Middle frontal gyrus (tissue), 1 donor: Measurements from ENCODE around the gene RTN4RL1.

Experiments used
- DNase-seq: peaks from one replicate; pipeline ENCODE4 v3.0.0-alpha.2; 2015; ENCODE audit warnings: low spot score; ENCODE audit errors: extremely low spot score

Gene RTN4RL1

DNA sequence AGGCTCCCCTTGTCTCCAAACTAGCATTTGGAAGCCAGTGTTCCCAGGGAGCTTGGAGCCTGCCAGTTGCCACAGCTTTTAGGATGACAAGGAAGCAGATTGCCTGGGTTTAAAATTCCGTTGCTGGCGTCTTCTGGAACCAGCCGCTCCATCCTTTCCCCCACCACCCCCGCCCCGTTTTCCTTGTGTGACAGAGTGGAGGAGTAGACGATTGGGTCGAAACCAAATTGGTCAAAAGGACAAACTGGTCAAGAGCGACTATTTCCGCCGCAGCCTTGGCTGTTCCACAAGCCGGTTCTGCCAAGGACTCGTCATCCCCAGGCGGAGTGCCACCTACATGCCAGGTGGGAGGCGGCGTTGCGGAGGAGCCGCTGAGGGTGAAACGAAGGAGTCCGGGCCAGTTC, 104.2 kb downstream of the RTN4RL1 start:
- no peak for DNase-seq

DNA sequence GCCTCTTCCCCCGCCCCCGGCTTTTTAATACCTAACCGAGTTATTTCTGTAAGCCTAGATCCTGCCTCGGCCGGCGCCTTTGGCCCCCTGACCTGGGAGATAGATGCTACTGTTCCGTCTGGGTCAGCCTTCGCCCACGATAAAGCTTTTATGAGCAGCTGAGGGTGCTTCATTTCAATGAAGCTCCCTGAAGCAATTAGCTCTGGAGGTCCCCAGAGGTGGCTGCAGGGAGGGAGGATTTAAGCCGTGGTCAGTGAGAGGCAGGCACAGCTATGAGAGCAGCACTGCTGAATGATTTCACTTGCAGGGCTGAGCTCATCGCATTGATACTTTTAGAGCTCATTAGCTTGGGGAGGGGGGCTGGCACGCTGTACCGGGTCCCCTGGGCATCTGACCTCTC, 105.9 kb downstream of the RTN4RL1 start:
- no peak for DNase-seq

DNA sequence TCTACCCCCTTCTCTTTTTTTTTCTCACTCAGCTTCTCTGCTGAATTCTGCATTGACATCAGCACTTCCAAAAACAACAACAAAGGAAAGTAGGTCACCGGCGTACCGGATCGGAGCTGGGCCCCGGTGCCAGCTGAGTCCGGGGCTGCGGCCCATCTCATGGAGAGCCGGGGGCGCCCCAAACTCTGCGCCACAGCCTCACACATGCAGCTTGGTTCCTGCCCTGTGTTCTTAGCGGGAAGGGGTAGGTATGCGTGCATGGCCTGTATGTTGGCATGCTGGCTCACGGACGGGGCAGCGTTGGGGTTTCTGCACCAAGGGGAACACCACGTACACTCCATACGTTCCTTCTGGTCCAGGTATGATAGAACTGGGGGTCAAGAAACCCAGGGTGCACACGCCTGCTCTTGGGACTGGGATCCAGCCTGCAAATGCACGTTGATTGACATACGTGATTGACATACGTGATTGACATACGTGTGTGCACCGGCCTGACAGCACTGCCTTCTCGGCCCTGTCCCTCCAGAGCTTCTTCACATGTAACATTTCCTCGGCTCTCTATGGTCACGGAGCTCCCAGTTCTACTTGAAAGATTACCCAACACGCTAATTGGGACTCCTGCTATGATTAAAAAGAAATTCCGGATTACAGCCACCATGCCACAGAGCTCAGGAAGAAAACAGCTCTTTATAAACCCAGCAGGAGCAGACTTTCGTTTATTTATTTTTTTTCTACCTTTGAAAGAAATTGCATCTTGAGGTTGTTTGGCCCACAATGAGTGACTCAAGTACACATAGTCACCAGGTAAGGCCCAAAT, 106.6 kb downstream of the RTN4RL1 start:
- no peak for DNase-seq

DNA sequence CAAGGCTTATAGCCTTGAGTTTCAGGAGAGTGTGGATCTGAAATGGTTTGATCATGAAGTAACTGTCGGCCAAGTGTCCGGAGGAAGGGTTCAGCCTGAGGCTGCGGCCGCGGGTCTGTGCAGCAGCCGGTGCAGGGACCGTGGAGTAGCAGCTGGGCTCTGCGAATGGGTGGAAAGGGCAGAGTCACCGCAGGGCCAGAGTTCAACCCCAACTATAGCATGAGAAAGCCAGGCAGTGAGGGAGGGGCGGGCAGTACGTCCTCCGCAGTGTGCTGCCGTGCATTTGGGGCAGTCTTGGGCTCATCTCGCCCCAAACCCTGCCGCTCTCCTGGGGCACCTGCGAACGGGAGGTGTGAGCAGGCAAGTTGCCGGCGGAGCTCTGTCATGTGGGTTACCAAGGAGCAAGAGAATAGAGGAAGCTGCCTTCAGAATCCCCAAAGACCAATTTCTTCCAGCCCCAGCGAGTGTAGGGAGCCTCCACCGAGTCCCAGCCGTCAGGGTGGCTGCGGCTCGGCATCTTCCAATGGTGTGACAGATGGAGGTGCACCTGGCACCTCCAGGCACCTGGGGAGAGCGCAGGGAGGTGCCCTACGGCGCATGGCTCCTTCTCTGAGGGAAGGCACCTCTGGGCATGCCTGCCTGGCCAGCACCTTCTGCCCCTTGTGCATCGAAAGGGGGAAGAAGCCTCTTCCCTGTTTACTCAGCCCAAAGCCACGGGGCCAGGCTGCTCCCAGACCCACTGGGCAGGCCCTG, 108.0 kb downstream of the RTN4RL1 start:
- DNase-seq = no peak

DNA sequence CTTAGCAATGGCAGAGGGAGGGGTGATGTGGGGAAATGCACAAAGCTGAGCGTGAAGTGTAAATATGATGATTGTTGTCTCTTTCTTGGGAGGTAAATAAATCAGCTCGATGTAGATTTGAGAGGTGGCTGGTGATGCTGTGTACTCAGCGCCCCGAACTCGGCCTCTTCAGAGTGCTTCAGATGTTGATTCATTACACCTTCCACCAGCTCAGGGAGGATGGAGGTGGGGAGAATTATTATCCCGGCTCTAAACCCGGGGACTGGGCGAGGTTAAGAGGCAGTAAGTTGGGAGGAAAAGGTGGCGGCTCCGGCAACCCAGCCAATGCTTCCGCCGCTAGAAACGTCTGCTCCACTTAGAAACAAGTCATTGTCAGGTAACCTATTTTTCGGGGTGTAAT, 108.8 kb downstream of the RTN4RL1 start:
- no peak for DNase-seq

DNA sequence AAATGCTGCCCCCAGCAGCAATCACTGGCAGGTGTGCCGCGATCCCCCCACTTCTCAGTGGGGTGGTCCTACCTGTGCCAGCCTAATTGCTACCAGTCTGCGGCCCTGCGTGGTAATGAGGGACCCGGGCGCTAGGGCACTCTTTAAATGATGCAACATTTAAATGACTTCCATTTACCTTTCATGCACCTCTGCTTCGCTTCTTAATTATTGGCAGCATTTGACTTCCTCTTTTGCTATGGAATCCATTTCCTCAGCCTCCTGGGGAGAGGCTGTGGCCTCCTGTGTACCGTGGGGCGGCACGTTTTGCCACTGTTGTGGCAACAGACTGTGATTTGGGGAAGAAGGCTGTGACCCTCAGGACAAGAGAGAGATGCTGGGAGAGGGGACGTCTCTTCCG, 109.2 kb downstream of the RTN4RL1 start:
- no peak for DNase-seq

DNA sequence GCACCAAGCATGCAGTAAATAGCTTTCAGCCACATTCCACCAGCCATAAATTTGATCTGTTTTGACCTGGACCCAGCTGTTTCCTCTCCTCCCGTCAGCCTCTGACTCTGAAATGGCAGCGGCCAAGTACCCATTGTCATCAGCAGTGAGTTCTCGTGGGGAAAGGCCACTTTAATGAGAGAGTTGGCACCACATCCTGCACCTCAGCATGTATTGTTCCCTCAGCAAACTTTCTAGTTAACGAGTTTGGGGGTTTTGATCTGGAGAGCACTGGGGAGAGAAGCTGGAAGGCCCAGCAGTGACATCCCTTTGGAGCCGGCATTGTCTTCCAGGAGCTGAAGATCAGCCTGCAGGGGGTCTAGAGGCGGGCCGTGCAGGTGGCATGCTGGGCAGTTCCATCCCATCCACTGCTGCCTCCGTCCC, 110.5 kb downstream of the RTN4RL1 start:
- no peak for DNase-seq

DNA sequence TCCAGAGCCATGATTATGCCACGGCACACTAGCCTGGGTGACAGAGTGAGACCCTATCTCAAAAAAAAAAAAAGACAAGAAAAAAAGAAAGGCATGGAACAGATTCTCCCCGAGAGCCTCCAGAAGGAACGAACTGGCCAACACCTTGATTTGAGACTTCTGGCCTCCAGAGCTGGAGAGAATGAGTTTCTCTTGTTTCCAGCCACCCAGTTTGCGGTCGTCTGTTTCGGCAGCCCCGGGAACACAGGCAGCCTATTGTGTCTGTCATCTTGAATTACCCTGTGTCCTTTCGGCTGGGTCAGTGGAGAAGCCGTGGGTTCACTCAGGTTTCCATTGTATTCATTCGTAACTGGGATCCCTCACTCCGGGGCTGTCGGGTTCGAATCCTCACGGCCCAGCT, 111.4 kb downstream of the RTN4RL1 start:
- no peak for DNase-seq

DNA sequence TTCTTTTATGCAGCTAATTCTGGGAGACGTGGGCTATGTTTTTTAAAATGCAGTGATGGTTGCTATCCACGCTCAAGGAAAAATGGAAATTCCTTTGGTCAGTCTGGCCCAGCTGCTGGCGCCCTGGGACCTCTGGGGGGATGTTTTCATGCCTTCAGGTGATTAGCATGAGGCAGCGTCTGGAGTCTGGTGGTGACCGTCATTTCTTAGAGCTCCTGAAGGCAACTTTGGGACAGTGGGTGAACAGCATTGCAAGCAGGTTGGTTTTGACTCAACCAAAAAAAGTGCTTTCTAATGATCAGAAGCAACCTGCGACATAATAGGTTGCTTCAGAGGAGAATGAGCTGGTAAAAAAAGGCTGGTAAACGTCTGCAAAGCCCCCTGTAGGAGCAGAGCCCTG, 113.0 kb downstream of the RTN4RL1 start:
- DNase-seq = no peak

DNA sequence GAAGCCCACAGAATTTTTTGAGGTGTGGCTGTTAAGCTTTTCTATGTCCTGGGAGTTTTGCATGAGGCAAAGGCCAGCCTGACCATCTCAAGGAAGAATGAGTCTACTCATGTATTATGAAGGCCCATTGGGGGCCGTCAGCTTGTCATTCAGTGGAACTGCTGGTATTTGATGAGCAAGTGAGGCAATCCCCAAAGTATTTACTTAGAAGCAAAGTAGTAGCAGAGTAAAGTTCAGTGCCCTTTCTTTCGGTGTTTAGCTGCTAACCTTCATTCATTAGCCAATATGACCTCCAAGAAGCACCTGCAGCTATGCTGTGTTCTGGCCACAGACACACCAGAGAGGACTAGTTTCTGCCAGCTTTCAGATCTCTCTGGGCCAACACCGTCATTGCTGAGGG, 115.1 kb downstream of the RTN4RL1 start:
- no peak for DNase-seq

DNA sequence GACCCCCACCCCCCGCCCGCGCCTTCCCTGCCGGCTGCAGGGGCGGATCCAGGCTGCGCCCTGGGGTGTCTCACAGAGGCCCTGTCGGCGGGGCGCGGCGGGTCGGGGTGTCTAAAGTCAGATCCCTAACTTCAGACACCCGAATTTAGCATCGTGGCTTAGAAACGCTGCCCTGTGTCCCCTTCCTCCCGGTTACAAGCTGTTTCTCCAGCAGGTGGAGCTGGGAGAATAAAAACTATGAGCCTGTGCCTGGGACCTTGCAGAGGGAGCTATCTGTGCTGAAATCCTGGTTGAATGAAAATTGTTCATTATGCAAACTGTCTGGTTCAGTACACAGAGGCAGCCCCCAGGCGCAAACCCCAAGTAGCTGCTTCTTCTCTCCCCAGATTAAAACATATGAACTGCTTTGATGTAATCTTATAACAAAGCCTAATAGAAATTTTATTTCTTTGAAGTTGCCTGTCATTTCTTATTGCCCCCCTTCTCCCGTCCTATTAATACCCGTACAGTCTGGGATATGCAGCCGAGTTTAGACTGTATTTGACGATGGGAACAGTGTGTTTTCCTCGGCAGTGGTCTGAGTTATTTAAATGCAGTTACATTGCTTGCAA, 116.3 kb downstream of the RTN4RL1 start:
- DNase-seq = no peak

DNA sequence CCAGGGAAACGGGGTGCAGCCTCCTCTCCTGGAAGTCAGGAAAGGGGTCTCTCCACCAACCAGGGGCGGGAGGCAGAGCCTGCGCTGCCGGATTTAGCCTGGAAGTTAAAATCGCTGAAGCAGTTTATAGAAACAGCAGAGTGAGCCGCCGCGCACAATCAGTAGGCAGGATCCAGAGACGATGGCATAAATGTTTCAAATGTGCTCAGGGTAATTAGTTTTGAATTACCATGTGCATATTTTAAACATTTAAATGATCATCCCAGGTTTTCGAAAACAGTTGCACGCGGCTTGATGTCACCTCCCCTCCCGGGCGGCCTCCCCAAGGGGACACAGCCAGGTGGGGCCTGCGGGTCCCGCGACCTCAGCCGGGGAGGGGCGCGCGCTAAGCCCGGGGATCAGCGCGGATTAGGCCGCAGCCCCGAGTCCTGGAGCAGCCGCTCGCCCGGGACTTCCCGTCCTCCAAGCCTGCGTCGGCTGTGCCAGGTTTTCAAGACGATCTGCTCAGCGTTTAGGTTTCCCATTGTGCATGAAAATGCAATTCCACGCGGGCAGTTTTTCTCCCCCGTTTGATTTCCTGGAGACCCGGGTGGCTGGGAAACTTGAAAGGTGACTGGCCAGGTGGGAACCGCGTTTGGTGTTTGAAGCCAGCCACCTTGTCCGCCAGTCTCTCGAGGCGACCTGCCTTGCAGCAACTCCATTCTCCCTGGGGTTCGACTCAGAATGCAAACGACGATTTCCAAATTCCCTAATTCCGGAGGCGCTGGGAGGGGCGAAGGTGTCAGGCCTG, 117.0 kb downstream of the RTN4RL1 start:
- no peak for DNase-seq

DNA sequence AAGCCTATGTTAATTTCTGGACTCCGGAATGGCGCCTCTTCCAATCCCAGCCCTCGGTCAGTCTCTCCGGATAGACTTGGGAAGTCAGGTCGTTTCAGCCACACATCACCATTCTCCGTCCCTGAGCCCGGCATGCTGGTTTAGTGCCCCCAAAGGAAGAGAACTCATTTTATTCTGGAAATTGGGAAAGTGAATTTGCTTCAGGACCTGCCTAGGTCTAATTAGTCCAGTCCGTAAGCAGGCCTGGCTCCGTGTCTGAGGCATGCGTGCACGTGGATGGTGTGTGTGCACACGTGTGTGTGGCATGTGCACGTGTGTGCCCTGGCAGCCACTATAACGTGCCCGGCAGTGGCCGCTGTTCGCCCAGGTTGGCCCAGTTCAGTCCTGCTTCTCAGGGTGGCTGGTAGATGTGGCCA, 117.9 kb downstream of the RTN4RL1 start:
- no peak for DNase-seq

DNA sequence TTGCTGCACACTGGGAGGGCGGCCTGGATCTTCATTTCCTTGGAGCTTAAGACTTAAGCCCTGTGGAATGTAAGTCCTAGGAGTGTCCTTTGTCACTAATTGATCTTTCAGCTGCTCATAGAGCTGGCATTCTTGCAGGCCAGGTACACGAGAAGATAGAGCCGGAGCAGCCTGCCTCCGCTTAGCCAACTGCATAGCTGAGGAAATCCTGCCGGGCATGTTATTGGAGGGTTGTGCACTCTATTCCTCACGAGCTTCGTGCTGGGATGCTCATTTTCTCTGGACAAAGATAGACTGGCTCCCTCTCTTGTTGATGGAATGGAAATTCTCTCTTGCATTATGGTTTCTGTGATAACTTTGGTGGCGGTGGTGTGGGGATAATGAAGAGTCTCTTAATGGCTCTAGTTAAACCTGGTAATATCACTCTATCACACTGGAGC, 118.5 kb downstream of the RTN4RL1 start:
- DNase-seq = no peak

DNA sequence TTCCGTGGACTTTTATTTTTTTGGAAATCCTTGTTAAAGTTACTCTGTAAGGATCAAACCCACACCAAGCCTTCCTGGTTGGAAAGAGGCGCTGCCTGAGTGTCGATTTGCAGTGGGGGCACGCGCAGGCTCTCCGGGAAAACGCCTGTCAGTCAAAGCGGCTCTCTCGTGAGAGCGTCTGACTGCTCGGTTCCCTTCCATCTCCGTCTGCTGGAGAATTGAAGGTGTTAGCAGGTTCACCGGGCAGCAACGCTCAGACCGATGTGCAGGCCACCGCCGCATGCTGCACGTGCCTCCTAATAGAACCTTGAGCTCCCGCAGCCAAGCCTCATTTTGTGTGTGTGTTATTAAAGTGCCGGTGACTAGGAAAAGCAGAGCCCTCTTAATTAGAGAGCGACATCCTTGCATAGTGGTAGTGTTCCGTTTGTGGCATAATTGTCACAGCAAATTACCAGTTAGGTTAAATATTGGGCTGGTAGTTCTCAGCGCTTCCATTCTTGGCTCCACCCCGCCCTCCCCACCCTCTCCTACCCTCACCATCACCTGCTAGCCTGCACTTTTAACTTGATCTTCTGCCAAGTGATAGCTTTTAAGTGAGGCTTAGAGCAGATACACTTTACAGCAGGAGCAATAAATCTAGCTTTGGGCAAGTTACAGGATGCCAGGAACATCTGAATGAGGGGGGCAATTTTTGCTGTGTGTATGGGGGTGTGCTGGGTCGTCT, 119.8 kb downstream of the RTN4RL1 start:
- DNase-seq = no peak

DNA sequence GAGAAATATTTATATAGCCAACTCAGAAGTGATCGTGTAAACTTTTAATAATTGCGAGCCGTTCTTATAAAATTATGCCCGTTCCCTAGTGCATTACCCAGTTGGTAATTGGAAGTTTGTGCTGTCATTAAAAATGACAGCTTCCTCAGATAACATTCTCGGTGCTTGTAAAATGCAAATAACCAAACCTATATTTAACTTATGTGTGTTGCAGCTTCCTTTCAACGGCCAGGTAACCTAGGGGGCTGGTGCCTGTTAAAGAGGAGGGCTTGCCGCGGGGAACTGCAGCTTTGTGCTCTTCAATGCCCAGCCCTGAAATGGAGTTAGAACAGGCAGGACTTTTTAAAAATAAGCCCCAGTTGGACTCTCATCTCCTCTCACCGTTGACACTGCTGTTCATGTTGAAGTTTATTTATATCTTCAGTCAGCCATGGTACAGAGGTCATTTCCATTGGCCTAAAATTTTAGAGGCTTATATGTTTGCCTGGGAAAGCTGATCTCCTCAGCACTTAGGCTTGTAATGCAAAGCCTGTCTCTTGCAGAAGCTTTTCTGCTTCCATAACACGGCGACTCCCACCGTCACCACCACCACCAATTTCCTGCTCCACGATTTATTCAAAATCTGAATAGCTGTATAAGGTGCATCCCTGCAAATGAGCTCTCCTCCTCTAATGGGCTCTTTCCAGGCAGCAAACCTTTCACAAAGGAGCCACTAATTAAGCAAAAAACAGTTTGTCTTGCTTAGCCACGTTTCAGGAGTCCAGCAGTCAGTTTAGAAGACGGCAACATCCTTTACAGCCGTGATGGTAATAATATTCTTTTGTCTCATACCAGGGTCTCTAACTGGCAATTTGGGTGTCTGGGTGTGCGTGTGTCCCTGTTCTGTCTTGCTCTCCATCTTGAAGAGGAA, 120.6 kb downstream of the RTN4RL1 start:
- no peak for DNase-seq

DNA sequence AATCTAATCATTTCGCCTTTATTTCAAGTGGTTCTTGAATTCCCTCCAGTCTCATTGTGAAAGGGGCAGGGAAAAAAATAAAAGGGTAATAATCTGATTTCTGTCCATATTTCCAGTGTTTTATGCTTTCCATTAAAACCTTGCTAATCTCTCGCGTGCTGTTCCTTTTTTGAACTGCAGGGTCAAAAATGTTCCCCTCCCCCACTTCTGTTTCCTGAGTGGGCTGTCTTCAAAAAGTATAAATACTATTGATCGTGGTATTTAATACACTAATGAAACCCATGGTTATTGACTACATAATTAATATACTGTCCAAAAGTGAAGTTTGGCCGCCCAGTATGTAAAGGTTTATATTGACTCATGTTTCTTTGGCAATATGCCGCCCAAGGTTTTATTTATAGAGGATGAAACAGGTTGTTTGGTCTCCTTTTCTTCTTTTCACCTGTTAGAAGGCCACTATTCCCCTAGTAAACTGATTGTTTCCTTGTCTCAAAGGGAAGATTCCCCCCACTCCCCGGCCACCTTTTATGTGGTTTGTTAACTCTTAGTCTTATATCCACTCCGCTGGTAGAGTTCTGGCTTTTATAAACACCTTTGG, 125.6 kb downstream of the RTN4RL1 start:
- DNase-seq = no peak

DNA sequence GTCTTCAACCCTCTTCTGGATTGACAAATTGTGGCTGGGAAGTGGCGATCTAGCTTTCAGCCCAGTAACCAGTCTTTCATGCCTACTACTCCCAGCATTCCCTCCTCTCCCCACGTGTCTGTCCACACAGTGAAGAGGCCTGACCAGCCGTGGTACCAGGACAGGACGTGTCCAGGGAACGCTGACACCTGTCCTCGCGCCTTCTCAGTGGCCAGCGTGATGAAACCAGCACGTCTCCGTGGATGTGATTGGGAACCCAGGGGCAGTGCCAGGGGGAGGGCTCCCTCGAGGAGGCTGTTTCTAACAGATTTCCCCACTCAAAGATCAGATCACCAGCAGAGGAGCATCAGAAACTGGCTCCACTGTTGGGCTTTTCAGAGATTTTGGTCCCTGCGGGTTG, 126.3 kb downstream of the RTN4RL1 start:
- DNase-seq = no peak

DNA sequence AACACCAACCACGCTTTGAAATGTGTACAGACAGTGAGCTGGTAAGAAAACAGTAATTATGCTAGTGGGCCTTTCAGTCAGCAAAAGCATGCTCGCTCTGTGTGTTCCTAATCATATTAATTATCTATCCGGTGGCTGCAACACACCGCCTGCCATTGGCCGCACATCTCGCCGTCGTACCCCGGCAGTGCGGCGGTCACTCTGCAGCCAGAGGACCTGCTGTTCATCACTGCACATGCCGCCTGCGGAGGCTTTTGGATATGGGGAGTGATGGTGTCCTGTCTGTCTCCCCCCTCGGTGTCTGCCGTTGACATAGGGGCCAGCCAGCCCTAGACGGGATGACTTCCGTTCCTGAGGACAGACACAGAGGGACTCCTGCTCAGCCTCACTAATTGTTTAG, 126.8 kb downstream of the RTN4RL1 start:
- DNase-seq = no peak
